ENCODE measurements around the gene BMP6.
"Not testable (repeated sequence)": the region's sequence is repeated elsewhere in the genome, so short reads cannot be mapped to it uniquely, and the experiment has no call there.

BMP6 gene

DNA sequence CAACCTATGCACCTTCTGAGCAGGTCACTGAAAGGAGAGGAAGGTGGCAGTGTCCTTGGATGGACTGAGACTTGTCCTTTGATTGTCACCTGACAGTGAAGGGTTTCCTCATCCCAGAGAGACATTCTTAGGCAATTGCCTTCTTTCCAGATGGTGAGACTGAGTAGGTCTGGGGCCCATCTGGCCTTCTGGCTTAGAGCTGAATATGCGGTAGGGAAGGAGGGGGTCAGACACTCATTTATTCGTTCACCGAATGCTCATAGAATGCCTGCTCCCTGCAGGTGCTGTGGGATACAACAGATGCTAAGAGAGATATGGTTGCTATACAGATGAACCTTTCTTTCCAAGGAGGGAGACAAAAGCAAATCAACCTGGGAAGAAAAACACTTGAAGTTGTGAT, 76.8 kb downstream of the BMP6 start:
- DNase-seq: no peak

DNA sequence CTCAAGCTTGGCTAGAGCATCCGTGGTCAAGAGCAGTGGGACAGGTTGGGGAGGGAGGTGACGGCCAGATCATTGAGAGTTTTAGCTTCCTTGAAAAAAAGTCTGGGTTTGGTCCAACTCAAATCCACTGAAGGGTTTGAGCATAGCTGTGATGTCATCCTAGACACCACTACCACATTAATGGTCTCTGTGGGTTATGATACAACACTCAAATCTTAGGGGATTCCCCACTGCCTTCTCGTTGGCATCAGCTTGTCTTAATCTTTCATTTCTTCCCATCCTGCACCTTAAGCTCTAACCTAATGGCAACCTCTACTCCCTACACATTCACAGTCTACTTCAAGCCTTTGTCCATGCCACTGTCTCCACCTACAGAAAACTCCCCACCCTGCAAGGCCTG, 77.3 kb downstream of the BMP6 start:
- DNase-seq: no peak

DNA sequence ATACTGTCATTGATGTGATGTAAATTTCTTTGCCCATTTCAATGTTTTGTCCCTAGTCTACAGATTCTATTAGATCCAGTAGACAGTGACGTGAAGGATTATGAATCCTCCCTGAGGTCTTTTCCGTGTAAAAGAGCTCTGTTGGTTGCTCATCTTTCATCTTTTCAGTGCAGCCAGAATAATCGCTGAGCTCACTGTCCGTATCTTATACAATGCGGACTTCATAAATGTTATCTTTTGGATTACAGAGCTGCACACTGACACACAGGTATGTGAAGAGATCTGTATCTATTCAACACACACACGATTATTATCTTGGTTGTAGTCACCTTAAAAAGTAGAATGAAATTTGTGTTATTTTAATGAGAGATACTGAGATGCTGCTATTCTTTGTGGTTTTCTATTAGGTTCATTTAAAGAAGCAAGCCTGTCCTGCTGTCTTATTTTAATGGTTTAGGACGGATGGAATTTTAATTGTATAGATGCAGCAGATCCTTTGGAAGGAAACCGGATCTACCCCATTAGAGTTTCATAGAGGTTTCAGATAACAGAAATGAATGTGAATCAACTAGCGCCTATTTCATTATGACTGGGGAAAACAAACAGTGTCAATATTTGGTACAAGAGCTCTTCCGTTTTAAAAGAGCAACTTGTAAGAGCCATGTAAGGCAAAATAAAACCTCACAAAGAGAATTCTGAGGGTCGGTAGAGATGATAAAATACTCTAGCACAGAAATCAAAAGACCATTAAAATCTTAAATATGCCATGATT, 79.4 kb downstream of the BMP6 start:
- no peak for DNase-seq

DNA sequence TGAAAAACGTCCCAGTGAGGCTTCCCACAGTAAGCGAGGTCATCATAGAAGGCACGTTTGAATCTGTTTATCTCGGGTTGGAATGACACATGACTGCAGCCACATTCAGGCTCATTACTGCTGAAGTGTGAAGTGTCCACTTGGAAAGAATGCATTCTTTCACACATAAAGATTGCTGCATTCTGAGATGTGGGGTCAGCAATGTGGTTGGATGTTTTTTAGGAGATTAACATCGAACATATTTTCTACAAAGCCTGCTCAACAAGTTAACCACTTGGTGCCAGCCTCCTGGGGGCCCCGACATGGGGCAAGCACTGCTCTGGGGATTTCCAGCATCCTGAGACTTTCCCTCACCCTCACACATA, 79.9 kb downstream of the BMP6 start:
- DNase-seq: no peak

DNA sequence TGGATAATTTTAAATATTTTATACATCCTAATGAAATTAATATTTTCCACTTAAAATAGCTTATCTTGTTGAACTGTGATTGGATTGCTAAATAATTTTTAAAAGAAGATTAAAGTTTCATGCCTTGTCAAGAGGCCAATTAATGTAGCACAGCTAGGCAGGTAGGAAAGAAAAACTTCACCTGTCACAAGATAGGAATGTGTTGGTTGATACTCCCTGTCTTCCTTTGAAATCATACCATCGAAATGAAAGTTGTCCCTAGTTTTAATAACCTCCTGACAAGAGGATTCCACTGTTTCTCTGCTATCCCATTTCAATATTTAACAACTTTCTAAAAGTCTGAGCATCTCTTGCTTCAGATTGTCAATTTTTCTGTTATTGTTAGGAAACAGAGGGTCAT, 80.8 kb downstream of the BMP6 start:
- DNase-seq: no peak

DNA sequence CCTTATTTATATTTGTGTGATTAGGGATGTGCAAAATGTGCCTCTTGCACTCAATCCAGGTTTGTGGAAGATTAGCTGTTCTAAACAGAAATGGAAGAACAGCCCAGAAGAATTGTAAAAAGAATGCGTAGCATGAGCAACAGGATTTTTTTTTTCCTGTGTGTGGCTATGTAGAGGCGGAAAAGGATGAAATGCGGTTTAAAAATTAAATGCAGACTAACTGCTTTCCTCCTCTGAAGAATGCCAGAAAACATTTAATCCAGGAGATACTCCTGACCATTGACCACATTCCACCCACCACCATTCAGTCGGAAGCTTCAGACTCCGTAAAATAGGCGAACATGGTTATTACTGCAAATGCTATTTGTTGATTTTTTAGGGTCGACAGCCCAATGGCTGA, 83.4 kb downstream of the BMP6 start:
- DNase-seq: no peak

DNA sequence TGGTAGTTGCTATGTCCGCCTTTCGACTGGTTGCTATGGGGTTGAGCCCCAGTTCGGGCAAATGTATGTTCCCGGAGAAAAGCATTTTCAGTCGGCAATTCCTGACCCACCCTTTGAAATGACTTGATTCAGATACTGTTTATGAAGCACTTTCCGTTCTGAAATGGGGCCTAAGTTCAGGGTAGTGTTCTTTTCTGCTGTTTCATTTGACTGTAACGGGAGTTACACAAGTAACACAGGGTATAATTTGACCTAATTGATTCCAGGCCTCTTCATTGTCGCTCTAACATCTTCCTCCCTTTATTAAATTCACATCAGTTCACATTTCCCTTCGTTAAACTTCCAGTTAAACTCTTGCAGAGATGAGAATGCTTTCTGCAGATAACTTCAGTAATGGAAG, 85.5 kb downstream of the BMP6 start:
- DNase-seq: no peak

DNA sequence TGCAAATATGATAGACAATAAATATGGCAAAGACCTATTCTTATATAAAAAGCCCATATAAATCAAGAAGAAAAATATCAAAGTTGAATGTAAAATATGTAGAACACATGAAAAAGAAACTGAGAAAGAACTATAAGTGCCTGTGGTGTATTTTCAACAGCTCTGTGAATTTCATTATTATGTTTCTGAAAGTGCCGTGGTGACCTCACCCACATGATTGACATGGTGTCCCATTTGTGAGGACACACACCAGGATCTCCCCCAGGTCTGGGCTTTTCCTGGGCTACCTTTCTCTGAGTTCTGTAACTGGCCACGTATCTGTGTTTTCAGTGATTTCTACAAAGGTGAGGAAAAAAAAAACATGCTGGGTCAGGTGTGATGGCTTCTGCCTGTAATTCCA, 86.7 kb downstream of the BMP6 start:
- DNase-seq: no peak

DNA sequence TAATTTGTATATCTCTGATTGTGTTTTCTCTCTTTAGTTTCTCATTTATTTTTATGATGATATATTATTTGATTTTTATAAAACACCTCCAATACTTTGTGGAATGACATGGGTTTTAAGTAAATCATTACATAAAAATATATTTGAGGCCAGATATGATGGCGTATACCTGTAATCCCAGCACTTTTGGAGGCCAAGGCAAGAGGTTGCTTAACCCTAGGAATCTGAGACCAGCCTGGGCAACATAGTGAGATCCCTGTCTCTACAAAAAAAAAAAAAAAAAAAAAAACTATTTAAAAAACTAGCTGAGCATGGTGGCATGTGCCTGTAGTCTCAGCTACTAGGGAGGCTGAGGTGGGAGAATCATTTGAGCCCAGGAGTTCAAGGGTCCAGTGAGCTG, 87.3 kb downstream of the BMP6 start:
- DNase-seq: no peak

DNA sequence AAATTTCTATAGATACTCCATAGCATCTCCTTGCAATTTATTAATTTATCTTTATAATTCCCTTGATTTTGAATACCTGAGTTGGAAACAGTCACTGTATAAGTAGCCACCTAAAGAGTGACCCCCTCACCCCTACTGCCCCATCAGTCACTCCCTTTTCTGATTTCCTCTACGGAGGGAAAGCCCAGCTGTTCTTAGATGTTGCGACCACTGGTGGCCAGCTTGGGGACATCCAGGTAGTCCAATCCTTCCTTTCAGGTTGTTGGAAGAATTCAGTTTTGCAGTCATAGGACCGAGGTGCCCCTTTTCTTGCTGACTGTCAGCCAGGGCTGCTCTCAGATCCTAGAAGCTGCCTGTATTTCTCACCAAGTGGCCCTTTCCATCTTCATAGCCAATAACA, 87.8 kb downstream of the BMP6 start:
- DNase-seq: no peak

DNA sequence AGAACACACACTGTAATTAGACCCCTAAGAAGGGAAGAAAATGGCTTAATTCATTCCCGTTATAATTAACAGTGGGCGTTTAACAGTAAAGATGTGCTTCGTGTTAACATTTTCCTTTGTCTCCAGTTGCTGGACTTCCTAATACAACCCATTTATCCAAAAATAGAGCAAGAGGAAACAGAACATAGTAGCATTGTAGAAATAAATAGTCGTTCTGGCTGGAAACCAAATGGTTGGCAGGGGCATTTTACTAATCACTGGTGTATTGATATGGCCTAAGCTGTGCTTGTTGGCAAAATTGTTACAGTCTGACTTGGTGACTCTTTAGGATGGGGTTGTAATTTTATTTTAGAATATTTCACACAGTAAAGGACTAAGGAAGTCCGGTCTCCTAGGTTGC, 89.8 kb downstream of the BMP6 start:
- DNase-seq: no peak

DNA sequence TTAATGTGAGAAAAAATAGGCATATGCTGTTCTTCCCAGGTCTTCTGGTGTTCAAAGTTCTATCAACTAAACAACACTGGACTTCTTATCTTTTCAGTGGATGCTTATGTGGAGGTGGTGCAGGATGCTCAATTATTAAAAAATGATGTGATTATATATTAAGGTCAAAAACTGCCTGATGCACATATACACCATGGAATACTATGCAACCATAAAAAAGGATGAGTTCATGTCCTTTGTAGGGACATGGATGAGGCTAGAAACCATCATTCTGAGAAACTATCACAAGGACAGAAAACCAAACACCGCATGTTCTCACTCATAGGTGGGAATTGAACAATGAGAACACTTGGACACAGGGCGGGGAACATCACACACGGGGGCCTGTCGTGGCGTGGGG, 91.3 kb downstream of the BMP6 start:
- DNase-seq: not testable (repeated sequence)

DNA sequence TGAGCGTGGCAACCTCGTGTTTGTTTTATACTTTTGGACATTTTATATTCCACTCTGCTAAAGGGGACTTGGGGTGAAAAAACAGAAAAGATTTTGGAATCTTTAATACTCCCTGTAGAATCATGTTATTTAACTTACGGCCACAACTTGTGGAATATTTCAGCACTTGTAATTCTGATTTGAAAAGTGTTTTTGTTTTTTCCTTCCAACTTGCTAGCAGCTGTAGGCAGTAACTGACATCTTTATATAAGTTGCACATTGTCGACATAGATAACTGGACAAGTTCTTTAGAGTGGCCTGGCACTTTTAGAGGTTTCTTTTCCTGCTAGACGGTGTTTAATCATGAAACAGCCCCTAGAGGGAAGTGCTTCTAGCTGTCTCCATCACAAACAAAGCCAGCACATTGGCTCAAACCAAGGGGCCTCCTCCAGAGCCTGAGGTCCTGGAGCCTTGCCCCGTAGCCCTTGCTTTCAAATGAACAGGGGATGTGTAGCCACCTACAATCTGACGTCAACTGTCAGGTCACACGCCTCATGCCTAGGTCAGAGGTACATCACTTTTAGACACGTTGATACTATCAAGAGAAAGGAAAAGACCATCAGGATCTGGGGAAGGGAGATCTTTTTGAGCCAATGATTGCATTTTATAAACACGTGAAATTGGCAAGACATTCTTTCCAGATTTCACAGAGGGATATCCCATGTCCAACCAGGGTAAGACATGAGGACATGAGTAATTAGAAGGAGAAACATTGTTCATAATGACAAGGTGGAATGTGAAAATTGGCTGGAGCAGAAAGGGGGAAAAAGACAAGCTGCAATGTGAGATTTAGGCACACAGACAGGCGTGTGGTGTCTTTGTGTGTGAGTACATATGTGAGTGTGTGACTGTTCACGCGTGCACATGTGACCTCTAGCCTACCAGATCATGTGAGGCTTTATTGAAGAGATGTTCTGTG, 92.6 kb downstream of the BMP6 start:
- DNase-seq: no peak

DNA sequence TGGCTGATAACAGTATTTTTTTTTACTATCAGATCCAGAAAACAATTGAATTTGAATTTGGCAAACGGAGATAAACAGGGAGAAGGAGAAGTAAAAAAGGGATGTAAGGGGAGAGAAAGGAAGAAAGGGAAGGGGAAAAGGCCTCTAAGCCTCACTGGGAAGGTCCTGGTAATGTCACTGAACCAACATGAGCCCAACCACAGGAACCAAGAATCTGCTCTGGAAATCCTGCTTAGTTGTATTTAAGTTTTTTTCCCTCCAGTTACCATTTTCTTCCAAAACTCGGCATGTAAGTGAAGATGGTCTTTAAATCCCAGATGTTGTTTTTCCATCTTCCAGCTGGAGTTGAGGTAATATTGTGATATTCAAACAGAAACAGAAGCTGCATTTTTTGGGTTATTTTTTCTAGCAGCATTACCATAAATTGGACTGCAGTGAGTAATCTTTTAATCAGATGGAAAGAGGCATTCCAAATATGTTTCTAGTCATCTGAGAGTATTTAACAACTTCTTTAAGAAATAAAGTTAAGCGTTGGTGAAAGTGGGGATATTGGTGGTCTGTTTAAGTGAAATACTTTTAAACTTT, 93.6 kb downstream of the BMP6 start:
- DNase-seq: no peak

DNA sequence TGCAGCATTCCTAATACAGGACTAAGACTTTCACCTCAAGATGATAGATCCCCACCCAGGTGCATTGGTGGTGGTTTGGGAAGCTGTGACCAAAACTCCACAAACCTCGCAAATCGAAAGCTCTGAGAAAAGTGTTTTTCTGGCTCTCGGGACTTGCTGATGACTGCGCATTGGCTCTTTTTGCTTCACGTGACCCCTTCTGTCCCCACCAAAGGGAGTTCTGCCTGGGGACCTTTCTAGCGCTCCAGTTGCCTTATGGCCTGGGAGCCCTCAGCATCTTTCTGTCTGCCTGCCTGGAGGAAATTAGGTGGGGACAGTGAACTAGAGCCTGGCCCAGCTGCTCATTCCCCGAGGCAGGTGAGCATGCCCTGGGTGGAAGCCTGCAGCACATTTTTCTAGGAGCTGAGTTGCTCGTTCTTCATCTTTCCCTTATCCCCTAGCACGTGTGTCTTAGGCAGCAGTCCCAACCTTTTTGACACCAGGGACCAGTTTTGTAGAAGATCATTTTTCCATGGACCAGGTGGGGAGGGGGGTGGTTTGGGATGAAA, 94.5 kb downstream of the BMP6 start:
- DNase-seq: no peak

DNA sequence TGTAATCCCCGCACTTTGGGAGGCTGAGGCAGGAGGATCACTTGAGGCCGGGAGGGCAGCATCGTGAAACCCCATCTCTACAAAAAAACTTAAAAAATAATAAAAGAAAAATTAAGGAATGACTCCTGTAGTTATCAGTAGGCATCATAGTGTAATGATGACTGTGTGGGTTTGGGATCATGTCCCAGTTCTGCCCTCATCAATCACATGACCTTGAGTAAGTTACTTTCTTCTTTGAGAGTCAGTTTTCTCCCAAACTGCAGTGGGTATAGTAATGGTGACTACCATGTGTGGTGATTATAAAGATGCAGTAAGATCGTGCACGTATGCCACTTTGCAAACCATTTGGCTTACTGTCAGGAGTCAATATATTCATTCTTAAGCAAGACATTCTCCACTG, 95.5 kb downstream of the BMP6 start:
- DNase-seq: no peak

DNA sequence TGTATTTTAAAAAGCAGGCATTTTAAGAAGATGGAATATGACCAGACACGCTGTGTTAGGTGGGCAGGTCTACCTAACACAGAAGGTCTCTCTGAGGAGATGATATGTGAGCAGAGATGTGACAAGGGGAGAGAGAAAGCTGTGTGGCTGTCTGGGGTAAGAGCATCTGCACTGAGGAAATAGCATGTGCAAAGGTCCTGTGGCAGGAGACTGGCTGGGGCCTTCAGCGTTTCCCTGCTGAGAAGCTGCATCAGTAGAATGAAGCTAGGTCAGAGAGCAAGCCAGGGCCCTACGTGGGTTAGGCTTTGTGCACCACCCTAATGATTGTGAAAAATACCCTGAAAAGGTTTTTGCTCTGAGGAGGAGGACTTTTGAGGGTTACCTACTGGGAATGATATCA, 97.7 kb downstream of the BMP6 start:
- no peak for DNase-seq

DNA sequence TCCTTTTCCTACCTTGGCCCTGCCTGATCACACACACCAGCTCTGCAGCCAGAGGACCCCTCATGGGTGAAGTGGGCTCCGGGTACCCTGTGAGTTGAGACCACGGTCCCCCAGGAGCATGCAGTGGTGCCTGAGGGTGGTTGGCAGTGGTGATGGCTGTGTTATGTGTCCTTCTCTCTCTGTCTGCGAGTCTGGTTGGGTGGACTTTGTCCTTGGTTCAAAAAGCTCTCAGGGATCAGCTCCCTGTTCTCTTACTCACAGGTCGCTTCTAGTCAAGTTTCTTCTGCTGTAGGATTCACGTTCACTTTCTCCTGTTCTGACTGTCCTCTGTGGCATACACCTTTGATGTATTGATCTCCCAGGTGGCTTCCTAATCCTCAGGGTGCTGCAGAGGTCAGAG, 100.1 kb downstream of the BMP6 start:
- no peak for DNase-seq

DNA sequence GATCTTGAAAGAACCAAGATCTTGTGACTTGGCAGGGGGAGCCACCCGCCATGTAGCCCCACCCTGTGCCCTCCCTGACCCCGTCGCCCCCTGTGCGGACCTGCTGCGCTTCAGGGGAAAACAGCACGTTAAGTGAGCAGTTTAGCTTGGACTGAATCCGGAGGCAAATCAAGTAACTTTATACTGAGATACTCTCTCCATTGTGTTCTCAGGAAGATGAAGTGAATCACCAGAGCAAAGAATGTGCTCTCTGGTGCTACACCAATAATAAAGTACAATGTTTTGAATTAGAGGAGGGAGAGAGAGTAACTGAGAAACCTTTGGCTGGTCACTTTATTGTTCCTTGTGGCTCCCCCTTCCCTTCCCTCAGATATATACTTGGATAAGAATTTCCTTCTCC, 101.2 kb downstream of the BMP6 start:
- DNase-seq: no peak

DNA sequence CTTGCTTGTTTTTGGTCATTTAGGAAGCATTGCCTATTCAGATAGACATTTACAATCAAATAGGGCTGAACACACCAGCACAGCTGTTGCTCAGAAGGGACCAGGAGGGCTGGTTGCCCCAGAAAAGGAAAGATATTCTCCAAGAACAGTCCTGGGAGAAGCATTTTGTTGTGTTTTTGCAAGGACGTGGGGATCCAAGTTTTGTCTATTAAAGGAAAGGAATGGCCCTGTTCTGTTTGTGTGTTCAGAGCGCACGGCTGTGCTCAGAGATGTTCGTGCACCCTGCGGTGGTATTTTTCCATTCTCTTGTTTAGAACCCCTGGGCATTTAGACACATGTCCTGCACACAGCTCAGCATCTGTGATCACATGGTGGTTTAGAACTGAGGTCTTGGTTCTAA, 102.2 kb downstream of the BMP6 start:
- no peak for DNase-seq

DNA sequence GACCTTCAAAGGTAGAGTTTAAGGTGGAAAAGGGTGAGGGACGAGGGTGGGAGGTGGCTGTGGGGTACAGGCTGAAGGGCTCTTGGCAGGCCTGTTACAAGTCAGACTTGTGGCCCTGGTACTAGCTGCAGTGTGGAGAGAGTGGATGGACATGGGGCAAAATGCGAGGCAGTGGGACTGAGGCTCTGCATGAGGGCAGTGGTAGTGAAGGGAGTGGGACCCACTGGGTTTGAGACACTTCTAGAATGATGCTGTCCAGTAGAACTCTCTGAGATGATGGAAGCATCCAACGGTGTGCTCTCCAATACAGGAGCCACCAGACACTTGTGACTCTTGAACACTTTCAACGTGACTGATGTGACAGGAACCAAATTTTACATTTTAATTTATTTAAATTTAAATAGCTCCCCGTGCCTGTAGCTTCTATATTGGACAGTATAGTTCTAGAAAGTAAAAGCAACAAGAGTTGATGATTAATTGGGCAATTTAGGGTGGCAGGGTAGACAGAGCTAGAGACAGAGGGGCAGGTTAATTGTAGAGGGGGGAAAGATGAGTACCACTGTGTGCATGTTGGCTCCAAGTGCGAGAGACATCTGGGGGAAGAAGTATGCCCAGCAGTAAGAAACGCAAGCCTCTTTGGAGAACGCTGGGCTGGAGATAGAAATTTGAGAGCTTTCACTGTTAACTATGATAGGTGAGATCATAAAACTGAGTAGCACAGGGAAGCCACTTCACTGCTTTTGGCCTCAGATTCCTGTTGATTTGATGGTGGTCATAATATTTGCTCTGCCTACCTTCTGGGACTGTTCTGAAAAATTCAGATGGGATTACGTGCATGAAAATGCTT, 107.2 kb downstream of the BMP6 start:
- no peak for DNase-seq

DNA sequence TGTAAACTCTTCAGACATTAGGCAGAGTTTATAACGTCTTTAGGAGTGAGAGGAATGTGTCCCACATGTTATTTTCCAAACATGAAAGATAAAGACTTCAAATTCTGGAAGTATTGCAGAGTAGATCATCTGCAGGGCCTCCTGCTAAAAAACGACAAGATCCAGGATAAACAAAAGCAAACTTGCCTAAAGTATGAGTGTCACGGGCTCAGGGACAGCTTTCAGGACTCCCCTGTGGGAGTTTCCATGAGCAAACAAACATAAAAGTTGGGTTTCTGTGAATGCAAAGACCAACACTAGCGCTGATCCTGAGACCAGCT, 107.8 kb downstream of the BMP6 start:
- DNase-seq: no peak
